K562 (cell line): ENCODE measurements around the gene MSH3. TPM values are rescaled to one million over a fixed set of nuclear protein-coding genes. Genes with fewer than 3 reads are reported as not detected.

ENCODE experiments used
- polyA plus RNA-seq, 8 experiments: library from polyadenylated mRNA; depleted of rRNA in 4 of 8; stranded (reverse) in 5 of 8; unstranded in 3 of 8; fragments of >200 nt; fragmentation: Nextera tagmentation in 2 of 8; fragmentation: Illumina TruSeq in 1 of 8; extraction: Ambion mirVana in 2 of 8; extraction: Trizol in 1 of 8; gene quantifications; 2 replicates each; pipeline versions ENCODE4 v1.2.1 to v1.2.3, GENCODE V29; 2011 to 2014; ENCODE audit warnings: inconsistent platforms in 1 of 8, missing spikeins in 1 of 8
- total RNA-seq, 7 experiments: library from RNA; depleted of rRNA in 6 of 7; stranded (reverse); fragments of >200 nt in 6 of 7; fragmentation: Illumina TruSeq in 2 of 7; extraction: Trizol in 2 of 7; gene quantifications; 2 replicates each; pipeline versions ENCODE4 v1.2.1 to v1.2.3, GENCODE V29; 2011 to 2021; ENCODE audit warnings: low replicate concordance in 1 of 7
- TF ChIP-seq, protein P1 (sequence below): fragments of 450-650 bp; IDR thresholded peaks from 2 replicates; pipeline ENCODE4 v1.6.1; 2016; ENCODE audit warnings: mild to moderate bottlenecking, moderate library complexity

Gene MSH3
- total and polyA plus RNA-seq, 9 of the 15 experiments (the other 6 are each of a cell fraction or from before 2014, with no cell fraction given): 3.9 to 17.2 (median 13.2) TPM

DNA sequence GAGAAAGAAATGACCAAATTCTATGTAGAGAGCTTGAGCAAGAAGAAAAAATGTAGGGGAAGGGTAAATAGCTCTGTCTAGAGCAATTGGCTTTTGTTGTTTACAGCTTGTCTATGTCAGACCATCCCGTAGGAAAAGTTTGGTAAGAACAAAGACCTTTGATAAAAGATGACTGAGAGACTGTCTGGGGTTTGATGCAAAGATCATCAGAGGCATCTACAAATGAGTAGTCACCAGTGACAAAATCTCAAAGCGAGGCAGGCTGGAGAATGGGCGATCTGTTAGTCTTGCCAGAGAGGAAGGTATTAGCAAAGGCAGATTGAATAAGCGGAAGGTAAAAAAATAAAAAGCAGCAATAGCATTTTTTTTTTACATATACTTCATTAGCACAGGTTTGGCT lies 180.7 kb downstream of the MSH3 start (continued):
- TF ChIP-seq, protein P1, sequence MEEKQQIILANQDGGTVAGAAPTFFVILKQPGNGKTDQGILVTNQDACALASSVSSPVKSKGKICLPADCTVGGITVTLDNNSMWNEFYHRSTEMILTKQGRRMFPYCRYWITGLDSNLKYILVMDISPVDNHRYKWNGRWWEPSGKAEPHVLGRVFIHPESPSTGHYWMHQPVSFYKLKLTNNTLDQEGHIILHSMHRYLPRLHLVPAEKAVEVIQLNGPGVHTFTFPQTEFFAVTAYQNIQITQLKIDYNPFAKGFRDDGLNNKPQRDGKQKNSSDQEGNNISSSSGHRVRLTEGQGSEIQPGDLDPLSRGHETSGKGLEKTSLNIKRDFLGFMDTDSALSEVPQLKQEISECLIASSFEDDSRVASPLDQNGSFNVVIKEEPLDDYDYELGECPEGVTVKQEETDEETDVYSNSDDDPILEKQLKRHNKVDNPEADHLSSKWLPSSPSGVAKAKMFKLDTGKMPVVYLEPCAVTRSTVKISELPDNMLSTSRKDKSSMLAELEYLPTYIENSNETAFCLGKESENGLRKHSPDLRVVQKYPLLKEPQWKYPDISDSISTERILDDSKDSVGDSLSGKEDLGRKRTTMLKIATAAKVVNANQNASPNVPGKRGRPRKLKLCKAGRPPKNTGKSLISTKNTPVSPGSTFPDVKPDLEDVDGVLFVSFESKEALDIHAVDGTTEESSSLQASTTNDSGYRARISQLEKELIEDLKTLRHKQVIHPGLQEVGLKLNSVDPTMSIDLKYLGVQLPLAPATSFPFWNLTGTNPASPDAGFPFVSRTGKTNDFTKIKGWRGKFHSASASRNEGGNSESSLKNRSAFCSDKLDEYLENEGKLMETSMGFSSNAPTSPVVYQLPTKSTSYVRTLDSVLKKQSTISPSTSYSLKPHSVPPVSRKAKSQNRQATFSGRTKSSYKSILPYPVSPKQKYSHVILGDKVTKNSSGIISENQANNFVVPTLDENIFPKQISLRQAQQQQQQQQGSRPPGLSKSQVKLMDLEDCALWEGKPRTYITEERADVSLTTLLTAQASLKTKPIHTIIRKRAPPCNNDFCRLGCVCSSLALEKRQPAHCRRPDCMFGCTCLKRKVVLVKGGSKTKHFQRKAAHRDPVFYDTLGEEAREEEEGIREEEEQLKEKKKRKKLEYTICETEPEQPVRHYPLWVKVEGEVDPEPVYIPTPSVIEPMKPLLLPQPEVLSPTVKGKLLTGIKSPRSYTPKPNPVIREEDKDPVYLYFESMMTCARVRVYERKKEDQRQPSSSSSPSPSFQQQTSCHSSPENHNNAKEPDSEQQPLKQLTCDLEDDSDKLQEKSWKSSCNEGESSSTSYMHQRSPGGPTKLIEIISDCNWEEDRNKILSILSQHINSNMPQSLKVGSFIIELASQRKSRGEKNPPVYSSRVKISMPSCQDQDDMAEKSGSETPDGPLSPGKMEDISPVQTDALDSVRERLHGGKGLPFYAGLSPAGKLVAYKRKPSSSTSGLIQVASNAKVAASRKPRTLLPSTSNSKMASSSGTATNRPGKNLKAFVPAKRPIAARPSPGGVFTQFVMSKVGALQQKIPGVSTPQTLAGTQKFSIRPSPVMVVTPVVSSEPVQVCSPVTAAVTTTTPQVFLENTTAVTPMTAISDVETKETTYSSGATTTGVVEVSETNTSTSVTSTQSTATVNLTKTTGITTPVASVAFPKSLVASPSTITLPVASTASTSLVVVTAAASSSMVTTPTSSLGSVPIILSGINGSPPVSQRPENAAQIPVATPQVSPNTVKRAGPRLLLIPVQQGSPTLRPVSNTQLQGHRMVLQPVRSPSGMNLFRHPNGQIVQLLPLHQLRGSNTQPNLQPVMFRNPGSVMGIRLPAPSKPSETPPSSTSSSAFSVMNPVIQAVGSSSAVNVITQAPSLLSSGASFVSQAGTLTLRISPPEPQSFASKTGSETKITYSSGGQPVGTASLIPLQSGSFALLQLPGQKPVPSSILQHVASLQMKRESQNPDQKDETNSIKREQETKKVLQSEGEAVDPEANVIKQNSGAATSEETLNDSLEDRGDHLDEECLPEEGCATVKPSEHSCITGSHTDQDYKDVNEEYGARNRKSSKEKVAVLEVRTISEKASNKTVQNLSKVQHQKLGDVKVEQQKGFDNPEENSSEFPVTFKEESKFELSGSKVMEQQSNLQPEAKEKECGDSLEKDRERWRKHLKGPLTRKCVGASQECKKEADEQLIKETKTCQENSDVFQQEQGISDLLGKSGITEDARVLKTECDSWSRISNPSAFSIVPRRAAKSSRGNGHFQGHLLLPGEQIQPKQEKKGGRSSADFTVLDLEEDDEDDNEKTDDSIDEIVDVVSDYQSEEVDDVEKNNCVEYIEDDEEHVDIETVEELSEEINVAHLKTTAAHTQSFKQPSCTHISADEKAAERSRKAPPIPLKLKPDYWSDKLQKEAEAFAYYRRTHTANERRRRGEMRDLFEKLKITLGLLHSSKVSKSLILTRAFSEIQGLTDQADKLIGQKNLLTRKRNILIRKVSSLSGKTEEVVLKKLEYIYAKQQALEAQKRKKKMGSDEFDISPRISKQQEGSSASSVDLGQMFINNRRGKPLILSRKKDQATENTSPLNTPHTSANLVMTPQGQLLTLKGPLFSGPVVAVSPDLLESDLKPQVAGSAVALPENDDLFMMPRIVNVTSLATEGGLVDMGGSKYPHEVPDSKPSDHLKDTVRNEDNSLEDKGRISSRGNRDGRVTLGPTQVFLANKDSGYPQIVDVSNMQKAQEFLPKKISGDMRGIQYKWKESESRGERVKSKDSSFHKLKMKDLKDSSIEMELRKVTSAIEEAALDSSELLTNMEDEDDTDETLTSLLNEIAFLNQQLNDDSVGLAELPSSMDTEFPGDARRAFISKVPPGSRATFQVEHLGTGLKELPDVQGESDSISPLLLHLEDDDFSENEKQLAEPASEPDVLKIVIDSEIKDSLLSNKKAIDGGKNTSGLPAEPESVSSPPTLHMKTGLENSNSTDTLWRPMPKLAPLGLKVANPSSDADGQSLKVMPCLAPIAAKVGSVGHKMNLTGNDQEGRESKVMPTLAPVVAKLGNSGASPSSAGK: no peak
